Head of caudate nucleus (tissue), 42 donors: ENCODE data around the gene OPTC.
"Not testable (repeated sequence)": the region's sequence is repeated elsewhere in the genome, so short reads cannot be mapped to it uniquely, and the experiment has no call there.

ENCODE experiments used
- DNase-seq, 42 donors: peaks; one replicate each; pipeline versions ENCODE4 v3.0.0 to v3.0.0-alpha.2; 2020 to 2021; ENCODE audit warnings: mixed read lengths in 7 of 42
- intact Hi-C: fragments of 100-400 bp; cut with DNase I; formaldehyde crosslinking; loops from one replicate; pipeline ENCODE4 v1.15.0; 2022

The OPTC gene

DNA sequence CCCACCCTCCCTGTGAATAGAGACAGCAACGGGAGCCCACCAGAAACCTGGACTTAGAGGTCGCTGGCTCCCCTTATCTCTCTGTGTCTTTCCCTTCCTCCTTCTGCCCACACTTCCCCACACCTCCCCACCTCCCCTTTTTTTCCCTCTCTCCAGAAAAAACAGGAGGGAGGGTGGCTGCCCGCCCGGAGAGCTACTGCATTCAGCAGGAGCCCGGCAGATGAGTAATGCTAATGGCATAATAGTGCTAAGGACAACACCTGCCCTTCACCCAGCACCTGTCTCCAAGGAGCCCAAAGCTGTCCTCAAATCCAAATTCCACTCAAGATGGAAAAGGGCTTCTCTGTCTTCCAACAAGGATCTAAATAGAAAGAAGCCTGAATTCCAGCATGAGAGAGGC, 29.7 kb upstream of the OPTC start:
- no peak for DNase-seq
- intact Hi-C loops: no loop called here

DNA sequence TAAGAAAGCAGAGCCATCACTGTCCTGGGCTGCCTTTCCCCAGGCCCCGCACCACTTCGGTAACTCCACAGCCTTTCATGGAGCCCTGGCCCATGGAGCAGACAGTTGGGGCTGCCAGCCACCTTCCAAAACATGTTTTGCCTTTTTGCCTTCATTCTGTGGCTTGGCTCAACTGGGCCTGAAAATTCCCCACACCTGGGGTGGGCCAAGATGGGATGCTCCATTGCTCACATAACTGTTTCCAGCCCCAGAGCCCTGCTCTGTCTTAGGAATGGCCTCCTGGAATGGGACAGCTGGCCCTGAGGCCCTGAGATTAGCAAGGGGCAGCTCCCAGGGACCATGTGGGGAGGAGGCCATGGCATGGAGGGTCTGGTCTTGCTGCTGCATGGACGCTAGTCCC, 29.2 kb upstream of the OPTC start:
- intact Hi-C loops: no loop called here
- DNase-seq: no peak

DNA sequence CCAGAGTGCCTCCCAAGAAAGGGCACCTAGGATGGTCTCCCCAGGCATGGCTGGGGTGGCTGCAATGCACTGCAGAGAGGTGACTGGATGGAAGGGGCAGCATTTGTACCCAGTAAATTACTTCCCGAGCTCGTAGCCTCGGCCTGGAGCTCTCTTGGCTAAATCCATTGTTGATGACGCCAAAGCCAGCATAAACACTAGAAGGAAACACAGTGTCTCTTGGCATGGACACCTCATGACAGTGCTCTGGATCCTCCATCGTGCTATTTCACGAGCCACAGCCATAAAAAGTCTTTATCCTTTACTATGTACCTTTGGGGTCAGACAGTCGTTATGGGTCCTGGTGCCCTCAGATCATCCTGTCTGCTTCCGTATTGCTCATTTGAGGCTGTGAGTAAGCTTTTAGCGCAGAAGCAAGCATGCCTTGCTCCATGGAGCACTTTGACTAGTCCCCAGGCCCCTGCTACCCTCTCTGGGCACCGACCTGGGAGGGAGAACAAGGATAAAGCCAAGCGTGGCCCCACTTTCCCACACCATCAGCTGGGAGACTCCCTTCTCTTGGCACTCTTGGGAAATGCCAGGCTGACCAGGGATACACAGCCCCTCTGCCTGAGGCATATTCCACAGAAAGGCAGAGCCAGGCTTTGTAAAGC, 28.7 kb upstream of the OPTC start:
- no peak for DNase-seq
- intact Hi-C loops: no loop called here

DNA sequence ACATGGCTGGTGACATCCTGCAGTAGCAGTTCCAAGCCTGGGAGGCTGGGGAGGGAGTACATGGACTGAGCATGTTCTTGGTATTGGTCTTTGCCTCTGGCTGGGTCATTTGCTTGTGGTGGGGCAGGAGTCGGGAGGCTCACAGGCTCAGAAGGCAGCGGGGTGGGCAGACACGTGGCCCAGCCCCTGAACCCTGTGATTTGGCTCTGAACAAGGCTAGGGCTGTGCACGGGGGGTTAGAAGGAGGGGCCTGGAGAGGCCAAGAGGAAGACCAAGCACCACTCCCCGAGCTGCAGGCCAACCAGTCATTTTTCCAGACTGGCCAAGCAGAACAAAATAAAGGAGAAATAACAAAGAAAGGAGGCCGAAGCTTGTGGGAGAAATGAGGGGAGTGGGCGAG, 28.0 kb upstream of the OPTC start:
- peak in 8 of 42 donors; percentile 10 to 51 (median 32) for DNase-seq

DNA sequence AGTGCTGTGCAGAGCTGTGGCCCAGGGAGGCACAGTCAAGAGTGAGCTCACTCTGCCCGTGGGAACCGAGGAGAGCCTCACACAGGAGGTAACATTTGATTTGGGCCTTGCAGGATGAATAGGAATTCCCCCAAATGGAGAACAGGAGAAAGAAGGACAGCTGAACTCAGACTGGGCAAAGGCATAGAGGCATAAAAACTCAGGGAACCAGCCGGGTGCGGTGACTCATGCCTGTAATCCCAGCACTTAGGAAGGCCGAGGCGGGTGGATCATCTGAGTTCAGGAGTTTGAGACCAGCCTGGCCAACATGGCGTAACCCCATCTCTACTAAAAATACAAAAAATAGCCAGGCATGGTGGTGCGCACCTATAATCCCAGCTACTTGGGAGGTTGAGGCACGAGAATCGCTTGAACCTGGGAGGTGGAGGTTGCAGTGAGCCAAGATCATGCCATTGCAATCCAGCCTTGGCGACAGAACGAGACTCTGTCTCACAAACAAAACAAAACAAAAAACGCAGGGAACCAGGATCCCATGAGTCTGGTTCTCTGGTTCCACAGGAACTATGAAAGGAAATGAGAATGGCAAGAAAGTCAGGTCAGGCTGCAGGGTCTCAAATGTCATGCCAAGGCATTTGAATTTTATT, 26.9 kb upstream of the OPTC start:
- intact Hi-C loops, DNase-seq: not testable (repeated sequence)

More for the DNA sequence above, 28.0 kb upstream of the OPTC start:
- intact Hi-C loops: no loop called here

DNA sequence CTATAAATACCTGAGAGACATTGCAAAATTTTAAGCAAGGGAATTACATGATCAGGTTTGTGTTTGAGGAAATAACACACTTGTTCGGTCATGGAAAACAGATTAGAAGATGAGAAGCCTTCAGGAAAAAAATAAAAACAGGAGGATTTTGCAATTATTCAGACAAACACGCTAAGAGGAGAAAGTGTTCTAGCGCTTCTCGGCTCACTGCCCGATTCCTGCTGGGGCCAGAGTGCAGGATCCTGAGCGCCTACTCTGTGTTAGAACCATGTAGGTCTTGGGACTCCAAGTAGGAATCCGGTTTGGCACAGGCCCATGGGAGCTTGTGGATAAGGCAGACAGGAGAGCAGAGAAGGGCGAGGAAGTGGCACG, 26.4 kb upstream of the OPTC start:
- DNase-seq: no peak
- intact Hi-C loops: no loop called here

DNA sequence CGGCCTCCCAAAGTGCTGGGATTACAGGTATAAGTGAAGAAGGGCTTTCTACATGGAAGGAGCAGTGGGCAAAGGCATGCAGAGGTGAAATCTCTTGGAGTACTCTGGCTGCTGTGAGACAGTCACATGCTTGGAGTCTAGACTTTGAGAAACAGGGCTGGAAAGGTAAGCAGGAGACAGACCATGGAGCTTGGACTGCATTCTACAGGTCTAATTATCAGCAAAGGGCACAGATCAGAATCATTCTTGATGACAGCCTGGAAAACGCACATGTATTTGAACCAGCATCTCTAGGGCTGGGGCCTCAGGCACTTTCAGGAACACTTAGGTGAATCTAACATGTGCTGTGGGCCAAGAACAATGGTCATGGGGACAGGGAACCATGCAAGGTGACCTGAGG, 25.6 kb upstream of the OPTC start:
- DNase-seq: no peak
- intact Hi-C loops: no loop called here

DNA sequence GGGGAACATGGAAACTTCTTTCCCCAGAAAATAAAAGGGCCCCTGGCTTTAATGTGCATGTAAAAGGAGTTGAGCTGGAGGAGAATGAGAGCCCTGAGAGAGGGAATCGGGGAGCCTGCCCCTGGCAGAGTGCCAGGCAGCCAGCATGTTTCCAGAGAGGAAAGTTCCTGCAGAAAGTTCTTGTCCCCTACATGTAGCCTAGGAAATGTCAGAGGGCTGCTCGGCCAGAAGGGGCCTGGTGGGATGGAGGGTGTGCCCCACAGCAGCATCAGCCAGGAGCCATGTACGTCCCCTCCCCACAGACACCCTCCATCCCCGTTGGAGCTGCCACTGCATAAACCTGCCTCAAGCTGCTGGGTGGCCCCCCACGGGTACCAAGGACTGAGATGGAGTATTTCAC, 23.7 kb upstream of the OPTC start:
- intact Hi-C loops: no loop called here
- no peak for DNase-seq

DNA sequence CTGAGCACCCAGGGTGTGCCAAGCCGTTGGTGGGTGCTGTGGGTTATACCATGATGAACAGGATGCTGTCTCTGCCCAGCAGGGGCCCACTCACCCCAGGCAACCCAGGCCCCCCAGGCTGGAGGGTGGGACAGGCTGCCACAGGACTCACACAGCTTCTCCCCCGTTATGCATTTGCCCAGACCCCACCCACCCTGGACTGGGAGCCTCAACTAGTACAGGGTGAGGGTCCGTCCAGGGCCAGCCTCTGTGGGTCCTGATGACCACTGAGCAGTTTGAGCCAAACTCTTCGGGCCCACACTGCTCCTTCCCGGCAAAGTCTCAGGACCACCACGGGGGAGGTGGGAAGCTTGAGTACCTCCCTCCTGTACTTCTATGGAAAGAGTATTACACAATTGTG, 22.1 kb upstream of the OPTC start:
- intact Hi-C loops: no loop called here
- no peak for DNase-seq

DNA sequence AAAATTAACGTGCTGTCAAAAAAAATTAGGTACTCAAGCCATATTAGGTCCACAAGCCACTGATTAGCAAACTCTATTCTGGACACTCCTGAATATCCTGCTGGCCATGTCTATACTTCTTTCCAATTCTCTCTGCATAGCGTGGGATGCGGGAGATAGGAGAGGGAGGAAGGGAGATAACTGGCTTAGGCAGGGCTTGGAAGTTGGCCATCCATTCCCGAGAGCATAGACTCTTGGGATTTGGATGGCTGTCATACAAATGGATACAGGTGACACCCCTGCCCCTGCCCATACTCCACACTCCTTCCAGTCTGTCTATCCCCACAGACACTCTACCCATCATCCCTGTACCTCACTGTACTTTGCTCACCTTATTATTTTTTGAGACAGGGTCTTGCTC, 20.7 kb upstream of the OPTC start:
- intact Hi-C loops: no loop called here
- no peak for DNase-seq

DNA sequence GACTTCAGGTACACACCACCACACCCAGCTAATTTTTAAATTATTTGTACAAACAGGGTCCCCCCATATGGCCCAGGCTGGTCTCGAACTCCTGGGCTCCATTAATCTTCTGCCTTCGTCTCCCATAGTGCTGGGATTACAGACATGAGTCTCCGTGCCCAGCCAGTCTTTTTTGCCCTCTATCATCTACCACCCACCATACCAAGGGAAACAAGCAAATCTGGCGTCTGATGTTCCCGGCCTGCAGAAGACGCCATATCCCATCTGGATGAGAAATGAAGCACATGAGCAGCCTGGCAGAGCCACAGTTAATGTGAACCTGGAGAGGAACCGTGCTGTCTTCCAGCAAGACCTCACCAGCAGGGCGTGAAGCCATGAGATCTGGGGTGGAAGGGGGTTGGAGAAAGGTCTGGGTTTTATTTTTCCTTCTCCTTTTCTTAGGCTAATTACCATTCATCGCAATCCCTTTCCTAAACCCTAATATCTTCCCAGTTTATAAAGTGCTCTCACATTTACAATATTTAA, 20.1 kb upstream of the OPTC start:
- intact Hi-C loops: no loop called here
- DNase-seq: no peak

DNA sequence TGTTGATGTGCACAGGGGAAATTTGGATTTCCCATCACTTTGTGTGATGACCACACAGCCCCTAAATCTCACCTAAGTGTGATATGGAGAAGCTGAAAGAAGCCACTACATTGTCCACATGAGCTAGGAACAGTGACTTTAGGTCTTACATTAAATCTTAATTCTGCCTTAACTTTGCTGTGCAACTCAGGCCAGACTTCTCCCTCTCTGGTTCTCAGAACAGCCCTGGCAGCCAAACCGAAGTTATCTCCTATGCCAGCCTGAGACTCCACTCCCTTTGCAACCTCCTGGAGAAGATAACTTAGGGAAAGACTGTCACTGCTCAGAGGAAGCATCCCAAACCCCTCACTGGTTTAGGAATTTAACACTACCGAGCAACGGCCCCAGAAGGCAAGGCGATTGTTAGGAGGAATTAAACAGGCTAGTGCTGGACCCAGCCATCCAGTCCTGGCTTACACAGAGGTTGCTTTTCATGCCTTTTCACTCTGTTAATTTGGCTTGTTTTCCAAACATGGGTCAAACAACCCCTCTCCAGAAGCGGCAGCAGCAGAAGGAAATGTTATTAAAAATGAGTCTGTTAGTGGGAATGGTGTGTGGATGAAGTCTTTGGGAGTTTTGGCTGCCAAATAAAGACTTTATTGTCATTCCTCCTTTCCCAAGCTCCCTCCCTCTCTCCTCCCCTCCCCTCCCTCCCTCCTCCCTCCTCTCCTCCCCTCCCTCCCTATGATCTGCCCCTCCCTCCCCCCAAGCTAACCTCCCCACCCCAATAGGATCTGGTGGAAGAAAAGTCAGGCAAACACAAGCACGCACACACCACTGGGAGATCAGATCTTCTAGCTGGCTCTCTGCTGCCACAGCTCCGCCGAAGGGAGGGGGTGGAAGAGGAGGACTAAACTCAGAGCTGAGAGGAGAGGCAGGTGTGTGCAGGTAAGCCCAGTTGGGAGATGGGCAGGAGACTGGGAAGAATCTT, 18.7 kb upstream of the OPTC start, which contains the start of gene PRELP:
PRELP (plus strand) TSS at position 795 of the 970 bp plus-strand sequence. CDS start 7,379 bp downstream, outside the sequence.
- intact Hi-C loops: no loop called here
- peak in 28 of 42 donors; percentile 20 to 69 (median 46) for DNase-seq

DNA sequence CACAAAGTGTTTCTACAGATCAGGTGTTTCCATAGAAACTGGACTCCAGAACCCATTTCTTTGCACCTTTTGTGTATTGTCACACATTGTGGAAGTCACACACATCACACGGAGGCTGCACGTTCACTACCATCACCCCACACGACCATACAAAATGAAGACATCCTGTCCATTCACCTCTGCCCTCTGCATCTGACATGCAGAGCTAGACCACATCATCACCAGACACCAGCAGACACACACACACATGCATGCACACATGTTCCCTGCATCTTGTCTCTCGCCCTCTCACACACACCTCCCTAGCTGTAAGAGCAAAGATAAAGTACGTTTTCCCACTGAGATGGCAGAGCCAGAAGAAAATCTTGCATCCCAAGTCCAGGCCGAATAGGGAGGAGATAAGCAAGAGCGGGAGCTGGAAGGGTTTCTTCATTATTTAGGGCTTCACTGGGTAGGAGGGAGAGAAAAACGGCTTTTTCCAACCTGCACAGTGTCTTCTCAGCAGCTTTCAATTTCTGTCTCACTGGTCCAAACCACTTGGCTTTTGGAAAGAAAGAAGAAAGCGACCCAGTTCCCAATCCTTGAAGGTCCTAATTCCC, 17.6 kb upstream of the OPTC start:
- DNase-seq: no peak
- intact Hi-C loops: no loop called here

DNA sequence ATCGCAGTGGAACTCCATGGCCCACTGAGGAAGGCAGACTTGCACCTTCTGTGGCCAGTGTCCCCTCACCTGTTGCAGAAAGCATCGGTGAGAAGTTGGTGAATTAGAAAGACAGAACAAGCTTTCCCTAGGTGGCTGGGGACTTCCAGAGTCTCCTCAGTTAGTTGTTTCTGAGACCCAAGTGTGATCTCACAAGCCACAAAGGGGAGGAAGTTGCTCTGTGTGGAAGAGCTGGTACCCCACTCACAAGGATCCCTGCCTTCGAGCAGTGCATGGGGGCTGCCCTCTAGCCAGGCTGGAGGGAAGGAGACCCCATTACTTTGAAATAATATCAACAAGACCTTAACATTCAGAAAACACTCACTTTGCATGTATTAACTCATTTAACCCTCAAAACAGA, 16.2 kb upstream of the OPTC start:
- intact Hi-C loops: no loop called here

DNA sequence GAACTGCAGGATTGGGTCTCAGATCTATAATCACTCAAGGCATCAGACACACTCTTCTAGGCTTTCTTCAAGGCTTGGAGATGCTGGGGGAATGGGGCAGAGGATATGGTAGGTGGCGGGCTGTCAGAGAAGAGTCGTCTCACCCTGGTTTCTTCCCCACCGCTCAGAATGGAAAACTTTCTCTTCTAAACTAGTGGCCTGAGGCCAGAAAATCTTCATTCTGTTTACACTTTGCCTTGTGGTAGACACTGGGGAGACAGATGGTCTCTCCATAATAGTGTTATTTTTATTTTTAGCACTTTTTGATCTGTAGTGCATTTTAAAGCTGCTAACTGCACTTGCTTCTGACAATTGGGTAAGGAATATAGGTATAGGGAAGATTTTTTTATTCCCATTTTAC, 15.7 kb upstream of the OPTC start:
- intact Hi-C loops: no loop called here
- DNase-seq: no peak

More for the DNA sequence above, 16.2 kb upstream of the OPTC start:
- no peak for DNase-seq

DNA sequence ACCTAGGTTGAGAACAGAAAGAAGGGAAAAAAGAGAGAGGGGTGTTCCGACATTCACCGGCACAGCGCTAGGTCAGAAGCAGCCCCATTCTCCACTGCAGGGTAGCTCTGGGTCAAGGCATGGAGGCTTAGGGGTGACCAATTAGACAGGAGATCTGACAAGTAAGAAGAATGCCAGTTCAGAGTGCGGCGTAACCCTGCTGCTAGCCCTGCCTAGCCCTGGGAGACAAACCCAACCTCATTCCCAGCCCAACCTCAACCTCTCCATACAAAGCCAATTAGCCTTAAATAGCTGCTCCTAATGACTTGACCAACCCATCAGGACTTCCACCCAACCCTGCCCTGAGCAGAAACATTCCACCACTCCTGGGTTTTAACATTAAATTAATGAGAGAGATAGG, 15.0 kb upstream of the OPTC start:
- intact Hi-C loops: no loop called here
- DNase-seq: no peak

DNA sequence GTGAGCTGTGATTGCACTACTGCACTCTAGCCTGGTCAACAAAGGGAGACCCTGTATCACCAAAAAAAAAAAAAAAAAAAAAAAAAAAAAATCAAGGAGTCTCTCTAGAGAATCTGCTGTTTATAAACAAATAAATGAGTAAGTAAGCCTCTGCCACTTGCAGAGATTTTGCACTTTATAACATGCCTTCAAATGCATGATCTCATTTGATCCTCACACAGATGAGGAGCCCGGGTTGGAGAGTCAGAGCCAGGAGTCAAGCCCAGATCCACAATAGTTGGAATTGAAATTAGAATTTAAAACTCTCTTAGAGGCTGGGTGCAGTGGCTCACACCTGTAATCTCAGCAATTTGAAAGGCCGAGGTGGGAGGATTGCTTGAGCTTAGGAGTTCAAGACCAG, 14.3 kb upstream of the OPTC start:
- DNase-seq: no peak
- intact Hi-C loops: no loop called here

DNA sequence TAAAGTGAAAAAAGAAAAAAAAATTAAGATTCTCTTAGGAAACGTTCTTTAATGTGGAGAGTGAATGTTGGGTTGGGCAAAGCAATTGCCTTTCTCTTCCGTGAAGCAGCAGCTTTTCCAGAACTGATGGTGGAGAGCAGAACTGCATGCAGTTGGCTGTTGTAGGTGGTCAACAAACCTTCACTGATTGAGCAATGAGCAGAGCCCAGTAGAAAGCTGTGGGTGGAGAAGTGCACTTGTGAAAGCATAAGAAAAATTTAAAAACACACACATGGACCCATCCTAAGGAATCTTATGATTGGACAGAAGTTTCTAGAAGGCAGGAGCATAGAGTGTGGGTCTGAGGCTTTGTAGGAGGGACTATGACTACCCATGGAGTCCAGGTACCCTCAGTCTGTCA, 13.9 kb upstream of the OPTC start:
- no peak for DNase-seq
- intact Hi-C loops: no loop called here

DNA sequence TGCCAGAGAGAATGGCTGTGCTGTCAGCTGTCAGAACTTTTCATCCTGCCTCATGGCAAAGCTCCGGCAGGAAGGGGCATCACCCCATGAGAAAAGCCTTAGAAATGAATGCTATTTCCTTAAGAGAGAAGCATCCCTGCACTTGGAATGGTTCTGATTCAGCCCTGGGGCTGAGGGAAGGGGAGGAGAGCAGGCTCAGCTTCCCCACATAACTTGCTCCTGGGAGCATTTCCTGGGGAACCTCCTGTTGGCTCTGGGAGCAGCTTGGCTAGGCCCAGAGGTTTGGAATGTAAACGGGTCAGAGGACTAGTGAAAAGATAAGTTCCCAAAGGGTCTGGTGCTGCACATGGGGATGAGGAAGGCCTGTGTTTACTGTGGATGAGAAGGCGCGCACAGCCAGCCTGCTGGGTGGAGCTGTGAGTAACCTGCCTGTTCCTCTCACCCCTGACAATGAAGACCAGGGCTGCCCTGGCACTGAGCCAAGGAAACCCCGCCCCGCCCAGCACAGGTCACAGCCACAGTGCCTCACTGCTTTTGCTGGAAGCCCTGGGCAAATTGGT, 13.3 kb upstream of the OPTC start:
- DNase-seq: peak in 4 of 42 donors; percentile 13 to 44 (median 25)
- intact Hi-C loops: no loop called here
